NCI-H146 treated with DMSO at 0.1 percent for 48 hours (cell line): ENCODE measurements around the gene S100A1.

Experiments used
- DNase-seq: peaks from one replicate; lab custom pipeline; 2025; ENCODE audit not compliant: unreplicated experiment; lab: John Stamatoyannopoulos, UW

Gene S100A1

GRCh38 chr1:153679337-153680119 is 51.3 kb downstream of the S100A1 start:
- DNase-seq: no peak

GRCh38 chr1:153680120-153680403 is 51.8 kb downstream of the S100A1 start:
- no peak for DNase-seq
